ENCODE results near the gene CRACDL.

GRCh38 chr2:98912221-98912851, 23.7 kb downstream of the CRACDL start:
- no peak for TF ChIP-seq CTCF (IDR thresholded peaks at IDR 0.05; ENCODE audit: low read depth, low read length)
- TF ChIP-seq EZH2phosphoT487 (IDR thresholded peaks at IDR 0.05; ENCODE audit: low read depth), result no peak
